NK-92 treated with Interleukin-12 subunit alpha and Interleukin-12 subunit beta, amount 100 ng/mL, for 24 hours (cell line): ENCODE data around the gene ARMC3.

Experiments
- DNase-seq: peaks from one replicate; lab custom pipeline; 2025; lab: John Stamatoyannopoulos, UW

ARMC3 gene

GRCh38 chr10:23078114-23078513 is 150.3 kb downstream of the ARMC3 start:
- DNase-seq: no peak

DNA sequence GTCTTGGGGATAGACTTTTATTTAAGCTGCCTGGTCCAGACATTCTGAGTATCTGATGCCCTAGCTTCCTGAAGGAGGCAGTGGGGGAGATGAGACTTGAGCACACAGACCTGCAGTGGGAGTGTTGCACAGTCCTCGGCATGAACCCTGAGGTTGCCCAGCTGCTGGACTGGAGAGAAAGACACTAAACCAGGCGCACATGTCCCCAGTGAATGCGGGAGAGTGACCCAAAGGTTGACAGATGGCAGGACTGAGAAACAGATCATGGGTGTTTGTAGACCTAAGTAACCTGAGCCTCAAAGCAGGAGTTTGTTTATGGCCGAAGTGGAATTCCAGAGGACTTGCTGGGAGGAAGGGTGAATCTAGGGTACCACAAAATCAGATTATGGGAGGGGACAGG is 151.8 kb downstream of the ARMC3 start:
- DNase-seq: no peak

DNA sequence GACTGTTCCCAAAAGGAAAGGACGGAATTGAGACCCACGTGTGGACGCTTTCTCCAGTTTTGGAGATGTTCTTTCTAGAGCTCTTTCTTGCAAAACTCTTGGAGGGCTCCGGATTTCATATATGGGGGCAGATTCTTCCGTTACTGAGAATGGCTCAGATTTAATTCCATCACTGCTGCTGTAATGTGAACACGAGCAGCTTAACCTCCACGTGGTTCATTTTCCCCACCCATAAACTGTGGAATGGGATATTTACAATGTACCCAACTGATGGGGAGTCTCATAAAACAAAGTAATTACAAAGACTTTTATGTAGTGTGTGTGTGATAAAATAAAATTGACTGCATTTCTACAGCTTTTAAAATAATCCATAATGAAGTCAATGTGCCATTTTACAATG is 152.4 kb downstream of the ARMC3 start:
- DNase-seq: no peak

DNA sequence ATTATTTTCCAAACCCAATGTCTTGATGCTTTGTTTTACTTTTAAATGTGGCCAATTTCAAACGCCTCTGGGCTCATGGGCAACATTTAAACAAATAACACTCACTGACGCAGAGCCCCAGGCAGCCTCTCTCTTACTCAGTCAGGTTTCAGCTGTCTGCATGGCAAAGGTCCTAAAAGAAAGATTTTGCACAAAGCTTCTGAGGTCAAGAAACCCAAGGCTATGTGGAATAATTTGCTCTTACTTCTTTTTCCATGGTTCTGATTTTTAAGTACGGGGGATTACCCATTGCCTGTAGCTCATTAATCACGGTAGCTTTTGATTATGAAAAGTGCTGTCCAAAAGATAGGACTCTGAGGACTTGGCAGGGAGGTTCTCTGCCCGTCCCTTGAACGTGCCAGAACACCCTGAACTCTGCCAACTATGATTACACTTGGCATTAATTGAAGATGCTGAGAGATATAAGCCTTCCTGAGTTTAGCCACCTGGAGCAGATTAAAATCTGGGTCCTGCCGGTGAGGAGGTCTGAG is 153.4 kb downstream of the ARMC3 start:
- no peak for DNase-seq

- DNase-seq: no peak
These were observed 154.0 kb downstream of the ARMC3 start for GRCh38 chr10:23081891-23082290.
